Activated T-helper 2 cell treated with anti-CD3 and anti-CD28 coated beads, Interferon-gamma antibody, Interleukin-2, Interleukin-4, amounts not matched to agents 10 μg/mL and 5 μg/mL and 100 μg/mL, durations not matched to agents 14 hours and 24 hours and 36 hours (primary cell): ENCODE results near the gene BTNL3. TPM values are rescaled to one million over a fixed set of nuclear protein-coding genes. Genes with fewer than 3 reads are reported as not detected.
A peak's percentile ranks its signal among the peaks of the same experiment; 100 is the strongest.
"Not testable (repeated sequence)": the region's sequence is repeated elsewhere in the genome, so short reads cannot be mapped to it uniquely, and the experiment has no call there.

ENCODE experiments used
- DNase-seq: peaks from one replicate; pipeline ENCODE4 v3.0.0; 2021; ENCODE audit warnings: low spot score
- H3K27ac Mint-ChIP-seq: one replicate; pipeline ENCODE4 v1.8.0; 2021; ENCODE audit warnings: mixed read lengths
- H3K27me3 Mint-ChIP-seq: one replicate; pipeline ENCODE4 v1.8.0; 2021; ENCODE audit warnings: low read depth, mixed read lengths
- H3K36me3 Mint-ChIP-seq: one replicate; pipeline ENCODE4 v1.8.0; 2021; ENCODE audit warnings: low read depth, mixed read lengths
- H3K4me1 Mint-ChIP-seq: one replicate; pipeline ENCODE4 v1.8.0; 2021; ENCODE audit warnings: low read depth, mixed read lengths
- H3K4me3 Mint-ChIP-seq: one replicate; pipeline ENCODE4 v1.8.0; 2021; ENCODE audit warnings: low read depth, mild to moderate bottlenecking, moderate library complexity, mixed read lengths
- H3K9me3 Mint-ChIP-seq: one replicate; pipeline ENCODE4 v1.8.0; 2021; ENCODE audit warnings: mixed read lengths
- intact Hi-C: fragments of 100-400 bp; cut with micrococcal nuclease; formaldehyde crosslinking; loops from one replicate; pipeline ENCODE4 v1.15.1; 2023
- total RNA-seq: library from RNA; stranded (reverse); gene quantifications from 2 replicates; pipeline ENCODE4 v1.2.3, GENCODE V29; 2022

Gene BTNL3
- total RNA-seq, 1 donor from 2014 or later = not detected

DNA sequence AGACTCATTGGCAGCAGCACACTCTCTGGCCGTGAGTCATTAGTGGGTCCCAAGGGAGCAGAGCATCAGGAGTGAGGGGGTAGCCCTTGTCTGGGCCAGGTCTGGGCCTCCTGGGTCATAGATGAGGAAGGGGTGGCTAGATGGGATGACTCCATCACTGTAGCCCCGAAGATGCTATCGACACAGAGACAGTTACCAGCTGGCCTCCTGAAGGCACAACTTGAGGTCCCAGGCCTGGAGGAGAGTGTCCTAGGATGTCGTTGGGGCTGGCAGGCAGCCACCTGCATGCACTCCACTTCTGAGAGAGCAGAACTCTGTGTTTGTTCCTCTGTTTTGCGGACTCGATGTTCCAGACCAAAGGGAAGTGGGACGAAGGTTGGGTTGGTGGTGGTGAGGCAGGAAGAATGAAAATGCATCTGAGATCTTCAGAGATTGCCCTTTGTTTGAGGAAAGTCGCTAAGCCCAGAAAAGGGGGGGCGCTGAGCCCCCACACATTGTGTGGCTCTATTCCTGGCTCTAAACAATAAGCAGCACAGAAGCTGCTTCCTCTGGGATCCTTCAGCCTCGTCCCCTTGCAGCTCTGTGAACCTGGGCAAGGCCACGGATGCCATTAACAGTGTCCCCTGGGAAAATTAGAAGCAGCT, 56.1 kb downstream of the BTNL3 start:
- H3K36me3 Mint-ChIP-seq = no peaks in the 10 kb centered on the region
- H3K27me3 Mint-ChIP-seq = peaks cover 17% of the 10 kb centered on the region
- intact Hi-C loops = no loop called here
- H3K4me1 Mint-ChIP-seq = no peaks in the 10 kb centered on the region
- no peak overlapping the region for H3K4me3 Mint-ChIP-seq
- H3K27ac Mint-ChIP-seq = no peak overlapping the region
- H3K9me3 Mint-ChIP-seq = no peaks in the 10 kb centered on the region
- no peak for DNase-seq

DNA sequence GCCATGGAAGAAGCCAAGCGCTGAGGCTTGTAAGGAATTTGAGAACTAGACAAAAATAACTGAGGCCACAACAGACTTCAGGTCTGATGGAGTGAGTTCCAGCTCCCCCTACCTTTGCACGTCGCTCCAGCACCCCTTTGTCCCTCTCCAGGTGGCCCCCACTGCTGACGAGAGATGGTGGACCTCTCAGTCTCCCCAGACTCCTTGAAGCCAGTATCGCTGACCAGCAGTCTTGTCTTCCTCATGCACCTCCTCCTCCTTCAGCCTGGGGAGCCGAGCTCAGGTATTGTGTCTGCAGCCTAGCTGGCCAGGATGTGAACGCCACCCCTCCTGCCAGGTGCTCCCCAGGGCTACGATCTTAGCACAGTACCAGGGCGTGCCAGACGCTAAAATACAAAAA, 56.7 kb downstream of the BTNL3 start:
- DNase-seq = no peak
- Mint-ChIP-seq H3K36me3 (no peaks in the 10 kb centered on the region), H3K9me3 (no peaks in the 10 kb centered on the region), H3K27me3 (peaks cover 22% of the 10 kb centered on the region), H3K27ac (no peak overlapping the region), H3K4me3 (no peak overlapping the region), H3K4me1 (no peaks in the 10 kb centered on the region)
- intact Hi-C loops = no loop called here

DNA sequence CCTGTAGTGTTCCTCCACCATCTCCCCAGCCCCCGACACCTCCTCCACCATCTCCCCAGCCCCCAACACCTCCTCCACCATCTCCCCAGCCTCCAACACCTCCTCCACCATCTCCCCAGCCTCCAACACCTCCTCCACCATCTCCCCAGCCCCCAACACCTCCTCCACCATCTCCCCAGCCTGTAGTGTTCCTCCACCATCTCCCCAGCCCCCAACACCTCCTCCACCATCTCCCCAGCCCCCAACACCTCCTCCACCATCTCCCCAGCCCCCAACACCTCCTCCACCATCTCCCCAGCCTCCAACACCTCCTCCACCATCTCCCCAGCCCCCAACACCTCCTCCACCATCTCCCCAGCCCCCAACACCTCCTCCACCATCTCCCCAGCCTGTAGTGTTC, 57.2 kb downstream of the BTNL3 start:
- H3K27ac Mint-ChIP-seq, H3K4me1 Mint-ChIP-seq, H3K4me3 Mint-ChIP-seq, H3K36me3 Mint-ChIP-seq, intact Hi-C loops, H3K9me3 Mint-ChIP-seq: not testable (repeated sequence)
- peak; percentile 3 for DNase-seq
- peaks cover 26% of the 10 kb centered on the region for H3K27me3 Mint-ChIP-seq

DNA sequence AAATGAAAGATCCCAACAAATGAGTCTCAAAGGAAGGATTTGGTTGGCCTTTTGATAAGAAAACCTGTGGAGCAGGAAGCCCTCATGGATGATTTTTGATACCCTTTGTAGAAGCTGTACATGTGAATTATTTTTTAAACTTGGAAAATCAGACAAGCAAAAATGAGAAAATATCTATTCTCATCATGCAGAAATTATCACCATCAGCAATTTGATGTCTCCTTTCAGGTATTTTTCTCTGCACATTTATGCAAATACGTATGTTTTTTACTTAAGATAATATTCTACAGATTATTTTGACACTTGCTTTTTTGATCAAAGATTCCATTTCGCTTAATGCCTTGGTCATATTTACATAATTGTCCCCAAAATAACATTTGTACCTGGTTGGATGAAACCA, 58.6 kb downstream of the BTNL3 start:
- Mint-ChIP-seq H3K4me1 (peaks cover 5% of the 10 kb centered on the region), H3K27ac (no peak overlapping the region), H3K9me3 (no peaks in the 10 kb centered on the region), H3K27me3 (peaks cover 29% of the 10 kb centered on the region), H3K4me3 (no peak overlapping the region), H3K36me3 (no peaks in the 10 kb centered on the region)
- no peak for DNase-seq
- intact Hi-C loops = no loop called here

DNA sequence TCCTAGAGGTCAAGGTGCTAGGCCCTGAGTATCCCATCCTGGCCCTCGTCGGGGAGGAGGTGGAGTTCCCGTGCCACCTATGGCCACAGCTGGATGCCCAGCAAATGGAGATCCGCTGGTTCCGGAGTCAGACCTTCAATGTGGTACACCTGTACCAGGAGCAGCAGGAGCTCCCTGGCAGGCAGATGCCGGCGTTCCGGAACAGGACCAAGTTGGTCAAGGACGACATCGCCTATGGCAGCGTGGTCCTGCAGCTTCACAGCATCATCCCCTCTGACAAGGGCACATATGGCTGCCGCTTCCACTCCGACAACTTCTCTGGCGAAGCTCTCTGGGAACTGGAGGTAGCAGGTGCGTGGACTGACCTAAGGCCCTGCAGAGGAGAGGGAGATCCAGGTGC, 59.3 kb downstream of the BTNL3 start:
- Mint-ChIP-seq H3K27me3 (peaks cover 27% of the 10 kb centered on the region), H3K27ac (no peak overlapping the region), H3K9me3 (no peaks in the 10 kb centered on the region), H3K4me3 (no peak overlapping the region), H3K36me3 (no peaks in the 10 kb centered on the region), H3K4me1 (peaks cover 6% of the 10 kb centered on the region)
- DNase-seq = peak; percentile 7
- intact Hi-C loops = no loop called here

DNA sequence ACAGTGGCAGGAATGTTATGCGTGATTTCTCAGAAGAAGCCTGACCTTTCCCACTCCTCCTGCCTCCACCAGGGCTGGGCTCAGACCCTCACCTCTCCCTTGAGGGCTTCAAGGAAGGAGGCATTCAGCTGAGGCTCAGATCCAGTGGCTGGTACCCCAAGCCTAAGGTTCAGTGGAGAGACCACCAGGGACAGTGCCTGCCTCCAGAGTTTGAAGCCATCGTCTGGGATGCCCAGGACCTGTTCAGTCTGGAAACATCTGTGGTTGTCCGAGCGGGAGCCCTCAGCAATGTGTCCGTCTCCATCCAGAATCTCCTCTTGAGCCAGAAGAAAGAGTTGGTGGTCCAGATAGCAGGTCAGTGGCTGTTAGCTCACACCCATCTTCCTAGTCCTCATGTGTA, 61.4 kb downstream of the BTNL3 start:
- intact Hi-C loops = loop anchor here (5.0 kb wide), 1 partner anchor 112 kb away; no protein-coding TSS in a partner anchor
- Mint-ChIP-seq H3K27me3 (peaks cover 45% of the 10 kb centered on the region), H3K4me3 (no peak overlapping the region), H3K4me1 (peaks cover 12% of the 10 kb centered on the region), H3K9me3 (no peaks in the 10 kb centered on the region), H3K36me3 (peaks cover 3% of the 10 kb centered on the region), H3K27ac (no peak overlapping the region)
- DNase-seq = no peak

DNA sequence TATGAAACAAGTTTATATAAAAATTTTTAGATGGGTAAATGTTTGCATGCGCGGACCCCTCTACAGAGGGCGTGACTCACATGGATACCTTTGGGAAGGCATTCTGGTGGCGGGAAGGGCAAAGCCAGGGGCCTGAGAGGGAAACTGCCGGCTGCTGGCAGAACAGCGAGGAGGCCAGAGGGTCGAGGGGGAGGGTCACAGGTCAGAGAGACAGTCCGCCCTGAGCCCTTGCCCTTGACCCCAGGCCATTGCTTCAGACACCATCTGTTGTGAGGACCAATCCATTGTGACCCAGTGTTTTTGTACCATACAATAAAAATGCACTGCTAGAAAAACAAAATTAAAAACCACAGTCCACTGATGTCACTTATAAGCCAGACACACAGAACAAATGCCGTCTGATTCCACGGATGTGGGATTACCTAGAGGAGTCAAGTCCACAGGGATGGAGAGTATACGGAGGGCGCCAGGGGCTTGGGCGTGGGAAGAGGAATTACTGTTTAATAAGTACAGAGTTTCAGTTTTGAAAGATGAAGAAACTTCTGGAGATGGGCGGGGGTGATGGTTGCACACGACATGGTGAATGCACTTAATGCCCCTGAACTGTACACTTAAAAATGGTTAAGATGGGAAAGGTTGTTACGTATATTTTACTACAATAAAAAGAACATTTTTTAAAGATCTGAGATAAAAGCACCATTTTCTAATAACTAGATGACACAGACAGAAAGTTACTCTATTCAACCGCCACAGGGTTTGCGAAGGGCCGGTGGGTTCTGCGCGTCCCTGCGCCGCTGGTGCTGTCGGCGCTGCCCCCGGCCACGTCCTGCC, 63.4 kb downstream of the BTNL3 start:
- Mint-ChIP-seq H3K27me3 (peaks cover 65% of the 10 kb centered on the region), H3K27ac (no peak overlapping the region), H3K36me3 (peaks cover 3% of the 10 kb centered on the region), H3K9me3 (no peaks in the 10 kb centered on the region), H3K4me1 (peaks cover 12% of the 10 kb centered on the region), H3K4me3 (peak overlapping the region; percentile 71)
- intact Hi-C loops = loop anchor here (2.0 to 5.0 kb wide), 2 partner anchors 47 to 110 kb away; no protein-coding TSS in a partner anchor
- no peak for DNase-seq

DNA sequence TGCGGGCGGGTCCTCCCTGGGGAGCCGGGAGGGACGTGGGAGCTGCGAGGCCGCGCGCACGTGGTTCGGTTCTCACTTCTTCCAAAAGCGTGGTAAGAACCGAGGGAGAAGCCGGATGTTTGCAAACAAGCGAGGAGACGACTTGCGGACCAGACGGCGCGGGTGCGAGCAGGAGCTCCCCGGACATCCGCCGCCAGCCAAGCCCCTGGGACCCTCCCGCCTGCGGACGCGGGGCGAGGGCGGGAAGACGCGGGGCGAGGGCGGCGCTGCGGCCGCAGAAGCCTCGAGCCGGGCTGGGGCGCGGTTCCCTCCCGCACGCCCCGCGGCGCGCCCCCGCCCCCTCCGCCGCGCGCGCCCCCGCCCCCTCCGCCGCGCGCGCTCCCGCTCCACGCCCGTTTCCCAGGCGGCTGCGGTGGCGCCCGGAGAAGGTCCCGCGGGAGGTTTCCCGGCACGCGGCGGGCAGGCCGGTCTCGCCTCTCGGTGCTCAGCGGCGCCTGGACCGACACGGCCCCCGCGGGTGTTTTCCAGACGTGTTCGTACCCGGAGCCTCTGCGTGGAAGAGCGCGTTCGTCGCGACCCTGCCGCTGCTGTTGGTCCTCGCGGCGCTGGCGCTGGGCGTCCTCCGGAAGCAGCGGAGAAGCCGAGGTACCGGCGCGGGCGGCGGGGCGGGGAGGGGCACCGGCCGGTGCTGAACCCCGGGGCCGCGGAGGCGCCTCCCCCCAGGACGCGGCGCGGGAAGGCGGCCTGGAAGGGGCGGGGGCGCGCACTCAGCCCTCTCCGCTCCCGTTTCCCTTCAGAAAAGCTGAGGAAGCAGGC, 64.2 kb downstream of the BTNL3 start:
- intact Hi-C loops = loop anchor here (2.0 to 5.0 kb wide), 2 partner anchors 46 to 109 kb away; no protein-coding TSS in a partner anchor
- H3K36me3 Mint-ChIP-seq = peaks cover 3% of the 10 kb centered on the region
- peaks cover 12% of the 10 kb centered on the region for H3K4me1 Mint-ChIP-seq
- H3K27me3 Mint-ChIP-seq = peaks cover 74% of the 10 kb centered on the region
- no peak overlapping the region for H3K27ac Mint-ChIP-seq
- peak overlapping the region; percentile 58 for H3K4me3 Mint-ChIP-seq
- DNase-seq = no peak
- H3K9me3 Mint-ChIP-seq = no peaks in the 10 kb centered on the region

DNA sequence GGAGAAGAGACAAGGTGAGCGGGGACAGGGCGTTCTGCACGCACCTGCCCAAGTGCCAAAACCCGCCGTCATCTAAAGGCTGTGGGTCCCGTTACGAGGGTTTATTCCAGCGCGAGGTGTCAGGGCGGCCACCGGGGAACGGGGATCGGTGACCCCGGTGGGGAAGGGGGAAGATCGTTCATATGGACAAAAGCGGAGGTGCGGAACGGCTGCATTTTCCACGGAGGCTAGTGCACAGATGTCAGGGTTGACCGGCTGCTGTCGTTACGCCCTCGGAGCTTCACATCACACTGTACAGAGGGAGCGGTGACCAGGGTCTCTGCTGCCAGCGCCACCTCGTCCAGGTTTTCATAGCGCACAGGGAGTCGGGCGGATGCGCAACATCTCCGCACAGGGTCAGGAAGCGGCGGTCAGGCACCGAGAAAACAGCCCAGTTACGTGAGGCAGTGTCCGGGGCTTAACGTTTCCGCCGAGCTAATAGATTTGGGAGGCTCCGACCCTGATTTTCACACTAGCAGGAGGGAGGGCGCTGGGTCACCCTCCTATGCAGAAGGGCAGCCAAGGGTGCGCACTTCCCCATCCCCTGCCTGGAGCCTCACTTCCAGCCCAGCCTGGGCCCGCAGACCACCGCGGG, 65.0 kb downstream of the BTNL3 start:
- Mint-ChIP-seq H3K9me3 (no peaks in the 10 kb centered on the region), H3K36me3 (peaks cover 3% of the 10 kb centered on the region), H3K4me1 (peaks cover 12% of the 10 kb centered on the region), H3K27ac (no peak overlapping the region), H3K4me3 (peak overlapping the region; percentile 58), H3K27me3 (peaks cover 81% of the 10 kb centered on the region)
- DNase-seq = no peak
- intact Hi-C loops = loop anchor here (2.0 to 5.0 kb wide), 2 partner anchors 45 to 109 kb away; no protein-coding TSS in a partner anchor

DNA sequence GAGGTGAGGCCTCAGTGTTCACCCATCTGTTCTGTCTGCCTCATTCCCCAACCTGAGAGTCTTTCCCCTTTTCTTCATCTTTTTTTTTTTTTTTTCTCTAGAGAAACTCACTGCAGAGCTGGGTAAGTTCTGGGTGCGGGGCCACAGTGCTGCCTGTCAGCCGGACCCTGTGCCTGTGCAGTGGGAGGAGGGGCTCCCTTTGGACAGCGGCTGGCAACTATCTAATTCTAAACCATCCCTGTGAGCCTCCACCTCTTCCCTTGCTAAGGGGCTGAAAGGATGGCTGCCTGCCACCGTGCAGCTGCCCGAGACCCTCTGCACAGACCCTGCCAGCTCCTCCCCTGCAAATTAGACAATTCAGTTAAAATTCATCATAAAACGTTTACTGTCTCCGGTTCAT, 65.5 kb downstream of the BTNL3 start:
- peaks cover 12% of the 10 kb centered on the region for H3K4me1 Mint-ChIP-seq

DNA sequence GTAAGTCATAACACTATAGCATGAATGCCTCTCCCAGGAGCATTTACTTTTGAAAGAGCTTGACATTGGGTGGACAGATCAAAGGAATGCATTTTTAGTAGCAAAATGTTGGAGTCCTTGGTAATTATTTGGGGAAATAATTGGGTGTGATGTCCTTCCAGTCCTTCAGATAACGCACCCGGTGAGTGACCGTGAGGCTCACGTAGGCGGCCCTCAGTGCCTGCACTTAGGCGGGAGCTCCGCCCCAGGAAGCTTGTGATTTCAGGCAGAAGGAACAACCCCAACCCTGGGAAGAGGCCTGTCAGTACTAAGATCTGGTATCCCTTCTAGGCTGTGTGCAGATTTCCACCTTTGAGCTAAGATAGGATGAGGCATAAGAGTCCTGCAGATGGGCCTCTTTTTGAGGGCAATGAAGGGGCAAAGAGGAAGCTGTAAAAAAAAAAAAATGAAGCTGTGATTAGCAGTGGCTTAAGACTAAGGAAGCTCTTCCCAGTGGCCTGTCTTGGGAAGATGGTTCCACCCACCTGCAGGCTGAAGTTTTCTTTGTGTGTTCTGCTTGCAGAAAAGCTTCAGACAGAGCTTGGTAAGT, 66.3 kb downstream of the BTNL3 start:
- intact Hi-C loops = loop anchor here (5.0 kb wide), 2 partner anchors 57 to 107 kb away; no protein-coding TSS in a partner anchor
- H3K27me3 Mint-ChIP-seq = peaks cover 81% of the 10 kb centered on the region

More for the DNA sequence above, 65.5 kb downstream of the BTNL3 start:
- peak overlapping the region; percentile 15 for H3K27ac Mint-ChIP-seq
- DNase-seq = no peak
- H3K9me3 Mint-ChIP-seq = no peaks in the 10 kb centered on the region
- H3K4me3 Mint-ChIP-seq = peak overlapping the region; percentile 23
- intact Hi-C loops = loop anchor here (5.0 kb wide), 1 partner anchor 108 kb away; no protein-coding TSS in a partner anchor
- H3K27me3 Mint-ChIP-seq = peaks cover 85% of the 10 kb centered on the region
- H3K36me3 Mint-ChIP-seq = peaks cover 3% of the 10 kb centered on the region

More for the DNA sequence above, 66.3 kb downstream of the BTNL3 start:
- Mint-ChIP-seq H3K4me3 (no peak overlapping the region), H3K9me3 (no peaks in the 10 kb centered on the region), H3K27ac (no peak overlapping the region), H3K4me1 (peaks cover 12% of the 10 kb centered on the region), H3K36me3 (peaks cover 3% of the 10 kb centered on the region)
- no peak for DNase-seq
